HUDEP-2 (cell line): Measurements from ENCODE around the gene PDLIM4.

Experiments used
- DNase-seq, 76 experiments: peaks; one replicate each; lab custom pipeline; 2025; ENCODE audit not compliant: unreplicated experiment in 76 of 76; lab: John Stamatoyannopoulos, UW

PDLIM4 gene

GRCh38 chr5:132301344-132302271 lies 44.1 kb downstream of the PDLIM4 start:
- DNase-seq = peak in 23 of 76 experiments; percentile 12 to 62 (median 26)

GRCh38 chr5:132302413-132302812 lies 44.9 kb downstream of the PDLIM4 start:
- no peak for DNase-seq

- no peak for DNase-seq
These were observed 46.1 kb downstream of the PDLIM4 start for GRCh38 chr5:132303589-132303988.

GRCh38 chr5:132305420-132305819 lies 47.9 kb downstream of the PDLIM4 start:
- DNase-seq = no peak

- no peak for DNase-seq
These were observed 51.2 kb downstream of the PDLIM4 start for GRCh38 chr5:132308701-132309100.

- no peak for DNase-seq
These were observed 52.2 kb downstream of the PDLIM4 start for GRCh38 chr5:132309679-132310078.

- DNase-seq = no peak
These were observed 52.8 kb downstream of the PDLIM4 start for GRCh38 chr5:132310141-132310834.

GRCh38 chr5:132313366-132313765 lies 55.9 kb downstream of the PDLIM4 start:
- DNase-seq = no peak

GRCh38 chr5:132313961-132314432 lies 56.5 kb downstream of the PDLIM4 start:
- peak in 70 of 76 experiments; percentile 21 to 90 (median 68) for DNase-seq

GRCh38 chr5:132315529-132316067 lies 58.1 kb downstream of the PDLIM4 start:
- DNase-seq = peak in 73 of 76 experiments; percentile 15 to 90 (median 72)

GRCh38 chr5:132319975-132320374 lies 62.5 kb downstream of the PDLIM4 start:
- no peak for DNase-seq

GRCh38 chr5:132321109-132321721 lies 63.7 kb downstream of the PDLIM4 start:
- DNase-seq = no peak

GRCh38 chr5:132322266-132322665 lies 64.8 kb downstream of the PDLIM4 start:
- DNase-seq = no peak
